Stimulated activated CD4-positive, alpha-beta T cell treated with anti-CD3 and anti-CD28 coated beads, Interleukin-12 subunit alpha, Interleukin-12 subunit beta, amount 100 ng/mL, for 4 hours (primary cell): Measurements from ENCODE around the gene KIF1C.
A peak's percentile ranks its signal among the peaks of the same experiment; 100 is the strongest.

Source experiments
- DNase-seq: peaks from one replicate; pipeline ENCODE4 v3.0.0-alpha.2; 2020

KIF1C gene

DNA sequence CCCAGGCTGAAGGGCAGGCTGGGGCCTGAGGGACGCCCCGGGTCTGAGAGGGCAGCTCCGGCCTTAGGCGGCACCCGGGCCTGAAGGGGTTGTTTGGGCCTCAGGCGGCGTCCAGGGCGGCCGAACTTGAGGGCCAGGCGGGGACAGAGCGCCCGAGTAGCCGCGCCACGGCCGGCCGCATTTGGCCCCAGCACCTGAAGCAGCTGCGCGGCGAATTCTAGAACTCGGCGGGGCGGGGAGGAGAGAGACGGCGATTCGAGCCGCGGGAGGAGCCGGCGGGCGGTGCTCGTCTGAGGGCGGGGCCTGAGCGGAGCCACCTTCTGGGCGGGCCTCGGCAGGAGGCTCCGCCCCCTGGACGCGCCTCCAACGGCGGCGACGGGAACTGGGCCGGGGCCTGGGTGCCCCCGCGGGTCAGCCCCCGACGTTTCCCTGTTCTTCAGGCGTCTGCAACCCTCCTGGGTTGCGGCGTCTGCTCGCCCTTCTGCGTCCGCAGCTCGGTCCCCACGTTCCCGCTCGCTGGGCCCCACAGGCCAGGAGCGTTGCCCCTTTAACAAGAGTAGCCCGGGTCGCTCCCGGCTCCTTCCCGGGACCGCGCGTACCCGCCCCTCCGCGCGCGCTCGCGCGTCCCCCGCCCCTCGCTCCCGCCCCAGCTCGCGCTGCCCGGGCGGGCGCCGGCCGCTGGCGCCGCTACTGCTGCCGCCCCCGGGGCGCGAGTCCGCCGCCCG, at the start of gene KIF1C, which contains the start of gene INCA1:
Gene KIF1C, plus strand, starts transcription at position 649 of the 725 bp plus-strand sequence. CDS start 2,297 bp downstream, outside the sequence.
Gene INCA1, minus strand, starts transcription at position 221 of the 725 bp plus-strand sequence. CDS start 3,085 bp downstream, outside the sequence.
- peak; percentile 90 for DNase-seq

DNA sequence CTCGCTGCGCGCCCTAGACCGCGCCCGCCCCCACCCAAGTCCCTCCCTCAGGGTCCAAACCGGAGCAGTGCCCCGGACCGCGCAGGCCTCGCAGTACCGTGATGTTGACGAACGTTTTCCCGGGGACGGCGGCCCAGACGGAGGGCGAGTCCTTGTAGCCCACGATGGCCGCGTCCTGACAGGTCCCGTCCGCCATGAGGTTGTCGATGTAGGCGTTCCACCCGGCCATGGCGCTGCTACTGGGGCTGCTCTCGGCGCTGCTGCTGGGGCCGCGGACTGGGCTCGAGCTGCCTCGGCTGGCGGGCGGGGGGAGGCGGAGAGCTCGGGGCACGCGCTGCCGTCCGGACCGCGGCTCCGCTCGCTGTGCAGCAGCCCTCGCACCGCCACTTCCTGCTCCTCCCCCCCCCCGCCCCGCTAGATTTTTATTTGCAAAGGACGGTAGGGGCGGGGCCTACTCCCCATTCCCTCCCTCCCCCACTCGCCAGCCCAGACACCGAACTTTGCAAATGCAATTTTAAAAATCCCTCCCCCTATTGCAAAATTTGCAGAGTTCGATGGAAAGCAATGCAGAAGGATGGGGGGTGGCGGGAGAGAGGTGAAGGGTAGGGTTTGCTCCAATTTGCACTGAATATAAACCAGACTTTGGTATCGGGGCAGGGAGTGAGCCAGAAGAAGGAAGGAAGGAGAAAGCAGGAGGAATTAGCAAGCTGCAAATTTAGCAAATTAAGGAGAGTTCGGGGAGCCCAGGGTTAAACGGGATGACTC, 49.4 kb upstream of the KIF1C start, which contains the start of gene PFN1:
Gene PFN1, minus strand, starts transcription at position 365 of the 765 bp plus-strand sequence. Its CDS starts 136 bp downstream, at position 229.
- peak; percentile 87 for DNase-seq

DNA sequence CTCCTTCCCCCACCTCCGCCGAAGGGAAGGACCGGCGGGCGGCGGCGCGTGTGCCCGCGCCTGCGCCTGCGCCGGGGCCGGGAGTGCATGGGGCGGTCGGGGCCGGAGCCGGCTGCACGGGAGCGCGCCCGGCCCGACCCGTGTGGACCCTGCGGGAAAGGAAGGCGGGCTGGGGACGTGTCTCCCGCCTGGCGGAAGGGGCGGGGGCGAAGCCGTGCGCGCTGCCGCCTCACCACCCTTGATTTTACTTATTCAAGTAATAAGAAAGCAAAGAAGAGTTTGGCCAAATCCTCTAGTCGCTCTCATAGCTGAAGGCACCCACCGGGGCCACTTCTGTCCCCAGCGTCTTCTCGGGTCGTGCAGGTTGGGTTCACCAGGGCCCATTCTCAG, 48.8 kb upstream of the KIF1C start:
- peak; percentile 72 for DNase-seq

DNA sequence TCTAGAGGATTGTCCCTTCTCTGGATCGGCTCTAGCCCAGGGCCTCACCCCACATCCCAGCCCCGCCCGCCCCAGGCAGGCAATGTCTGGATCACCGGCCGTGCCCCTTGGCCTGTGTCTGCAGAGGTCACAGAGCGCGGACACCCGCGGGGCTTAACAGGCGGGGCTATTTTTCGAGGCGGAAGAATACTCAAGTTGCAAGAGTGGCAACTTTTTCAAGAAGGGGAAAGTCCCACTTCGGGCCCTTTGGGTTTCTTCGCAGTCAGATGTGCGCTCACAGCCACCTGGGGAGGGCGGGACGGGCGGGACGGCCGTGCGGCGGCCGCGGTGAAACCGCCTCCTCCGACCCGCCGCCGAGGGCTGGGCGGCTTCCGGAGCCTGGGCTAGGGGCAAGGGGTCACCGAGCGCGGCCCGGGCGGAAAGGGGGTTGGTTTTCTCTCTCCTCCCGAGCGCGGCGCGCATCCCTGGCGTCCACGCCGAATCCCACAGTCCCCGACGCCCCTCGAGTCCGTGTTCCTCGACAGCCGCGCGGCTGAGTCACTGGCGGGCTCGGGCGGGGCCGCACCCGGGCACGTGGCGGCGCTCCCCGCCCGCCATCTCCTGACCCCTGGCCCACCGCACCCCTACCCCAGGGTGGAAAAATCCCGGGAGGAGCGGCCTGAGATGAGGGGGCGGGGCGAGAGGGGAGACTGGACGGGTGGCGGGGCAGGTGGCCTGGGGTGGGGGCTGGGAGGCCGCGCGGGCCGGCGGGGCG, 48.3 kb upstream of the KIF1C start:
- peak; percentile 71 for DNase-seq

DNA sequence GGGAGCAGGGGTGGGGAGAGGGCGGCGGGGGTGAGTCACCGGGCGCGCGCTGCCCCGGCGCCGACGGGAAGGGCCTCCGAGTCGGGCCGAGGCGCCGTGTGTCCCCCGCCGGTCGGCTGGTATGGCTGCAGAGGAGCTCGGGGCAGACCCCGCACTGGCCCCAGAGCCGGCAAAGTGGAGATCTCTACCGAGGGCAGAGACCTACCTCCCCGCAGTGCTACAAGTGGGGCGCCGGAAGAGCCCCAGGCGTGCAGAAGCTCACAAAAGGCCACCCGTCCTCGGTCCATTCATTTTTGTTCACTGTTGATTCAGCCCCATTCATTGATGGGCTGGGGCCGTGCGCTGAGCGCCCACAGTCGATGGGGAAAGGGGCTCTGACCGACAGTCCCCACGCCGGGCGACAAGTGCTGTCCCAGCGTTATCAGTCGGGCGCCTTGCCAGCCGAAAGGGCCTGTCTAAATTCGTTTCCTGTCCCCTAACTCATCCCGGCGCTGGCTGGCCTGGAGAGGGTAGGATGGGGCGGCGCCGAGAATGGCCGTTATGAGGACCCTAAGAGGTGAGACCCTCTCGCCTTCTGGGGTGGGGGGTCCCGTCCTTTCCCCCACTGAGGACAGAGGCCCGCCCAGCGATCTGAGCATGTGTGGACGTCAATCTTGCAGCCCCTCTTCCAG, 47.5 kb upstream of the KIF1C start:
- no peak for DNase-seq

DNA sequence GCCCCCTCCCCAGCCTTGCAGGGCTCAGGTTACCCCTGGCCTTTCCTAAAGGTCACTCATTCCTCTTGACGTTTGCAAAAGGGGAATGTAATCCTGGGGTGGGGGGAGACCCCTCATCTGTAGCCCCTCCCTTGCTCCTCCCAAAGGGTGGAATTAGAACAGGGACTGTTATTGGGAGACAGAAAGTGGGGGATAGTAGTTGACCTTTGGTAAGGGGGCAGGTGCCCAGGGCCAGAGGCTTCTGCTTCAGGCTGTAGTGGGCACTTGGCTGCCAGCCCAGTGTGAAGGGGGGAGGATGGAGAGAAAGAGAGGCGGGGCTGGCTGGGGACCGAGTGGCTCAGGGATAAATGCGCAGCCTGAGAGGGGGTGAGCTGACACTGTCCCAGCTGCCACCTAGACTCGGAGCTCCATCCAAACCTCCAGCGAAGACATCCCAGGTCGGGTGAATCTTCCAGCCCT, 47.0 kb upstream of the KIF1C start, which contains the start of gene ENO3:
Gene ENO3, plus strand, starts transcription at position 374 of the 459 bp plus-strand sequence. CDS start 711 bp downstream, outside the sequence.
- DNase-seq = no peak

DNA sequence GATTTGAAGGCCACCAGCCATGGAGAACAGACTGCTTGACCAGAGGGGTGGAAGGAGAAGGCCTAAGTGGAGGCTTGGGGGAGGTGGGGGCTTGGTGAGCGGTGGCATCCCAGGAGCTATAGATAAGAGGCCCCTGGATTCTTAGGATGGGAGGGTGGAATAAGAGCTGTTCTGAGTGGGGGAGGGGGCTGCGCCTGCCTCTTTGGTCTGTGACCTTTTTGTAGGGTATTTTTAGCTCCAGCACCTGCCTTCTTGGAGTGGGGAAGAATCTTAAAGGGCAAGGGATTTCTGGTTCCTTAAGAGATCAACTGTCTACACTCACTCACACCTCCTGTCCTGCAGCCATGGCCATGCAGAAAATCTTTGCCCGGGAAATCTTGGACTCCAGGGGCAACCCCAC, 46.3 kb upstream of the KIF1C start:
- DNase-seq = no peak

DNA sequence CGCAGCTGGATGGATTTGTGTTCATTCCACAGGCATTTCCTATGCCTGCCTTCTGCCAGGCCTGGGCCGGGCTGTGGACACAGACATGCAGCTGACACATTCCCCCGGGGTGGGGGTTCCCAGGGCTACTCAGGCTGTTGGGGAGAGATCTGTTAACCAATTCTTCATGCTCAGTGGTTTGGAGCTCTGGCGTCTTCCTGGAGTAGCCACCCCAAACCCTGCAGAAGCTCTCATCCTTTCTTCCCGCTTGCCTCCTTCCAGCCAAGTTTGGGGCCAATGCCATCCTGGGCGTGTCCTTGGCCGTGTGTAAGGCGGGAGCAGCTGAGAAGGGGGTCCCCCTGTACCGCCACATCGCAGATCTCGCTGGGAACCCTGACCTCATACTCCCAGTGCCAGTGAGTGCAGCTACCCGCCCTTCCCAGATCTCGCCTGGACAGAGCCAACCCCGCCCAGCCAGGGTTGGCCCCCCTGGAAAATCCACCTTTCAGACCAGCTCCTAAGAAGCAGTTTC, 44.2 kb upstream of the KIF1C start:
- no peak for DNase-seq

DNA sequence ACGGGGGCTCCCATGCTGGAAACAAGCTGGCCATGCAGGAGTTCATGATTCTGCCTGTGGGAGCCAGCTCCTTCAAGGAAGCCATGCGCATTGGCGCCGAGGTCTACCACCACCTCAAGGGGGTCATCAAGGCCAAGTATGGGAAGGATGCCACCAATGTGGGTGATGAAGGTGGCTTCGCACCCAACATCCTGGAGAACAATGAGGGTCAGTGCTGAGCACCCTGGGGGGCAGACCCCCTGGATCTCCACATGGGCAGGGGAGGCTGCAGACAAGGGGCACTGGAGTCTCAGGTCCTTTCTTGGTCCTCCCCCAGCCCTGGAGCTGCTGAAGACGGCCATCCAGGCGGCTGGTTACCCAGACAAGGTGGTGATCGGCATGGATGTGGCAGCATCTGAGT, 42.7 kb upstream of the KIF1C start:
- no peak for DNase-seq

DNA sequence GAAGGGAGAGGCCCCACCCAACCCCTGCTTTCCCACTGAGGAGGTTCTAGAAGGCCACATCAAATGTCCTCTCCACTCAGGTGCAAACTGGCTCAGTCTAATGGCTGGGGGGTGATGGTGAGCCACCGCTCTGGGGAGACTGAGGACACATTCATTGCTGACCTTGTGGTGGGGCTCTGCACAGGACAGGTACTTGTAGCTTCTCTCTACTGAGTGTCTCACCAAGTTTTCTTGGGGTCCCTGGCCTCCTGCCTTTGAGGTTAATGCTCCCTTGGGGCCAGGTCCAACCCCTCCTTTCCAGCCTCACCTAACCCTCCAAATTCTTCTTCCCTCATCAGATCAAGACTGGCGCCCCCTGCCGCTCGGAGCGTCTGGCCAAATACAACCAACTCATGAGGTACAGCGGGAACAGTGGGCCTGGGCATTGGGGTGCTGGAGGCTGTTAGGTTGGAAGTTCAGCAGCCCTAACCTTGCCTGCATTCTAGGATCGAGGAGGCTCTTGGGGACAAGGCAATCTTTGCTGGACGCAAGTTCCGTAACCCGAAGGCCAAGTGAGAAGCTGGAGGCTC, 41.2 kb upstream of the KIF1C start:
- DNase-seq = peak; percentile 52

DNA sequence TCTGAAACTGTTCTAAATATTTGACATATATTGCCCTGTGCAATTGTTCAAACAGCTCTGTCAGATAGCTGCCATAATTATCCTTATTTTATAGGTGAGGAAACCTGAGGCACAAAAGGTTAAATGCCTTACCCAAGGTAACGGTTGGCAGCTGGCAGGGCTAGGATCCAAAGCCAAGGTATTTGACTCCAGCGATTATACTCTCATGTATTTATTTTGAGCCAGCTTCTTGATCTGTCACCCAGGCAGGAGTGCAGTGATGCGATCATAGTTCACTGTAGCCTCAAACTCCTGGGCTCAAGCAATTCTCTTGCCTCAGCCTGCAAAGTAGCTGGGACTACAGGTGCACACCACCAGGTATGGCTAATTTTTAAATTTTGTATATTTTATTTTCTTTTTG, 39.6 kb upstream of the KIF1C start:
- no peak for DNase-seq

DNA sequence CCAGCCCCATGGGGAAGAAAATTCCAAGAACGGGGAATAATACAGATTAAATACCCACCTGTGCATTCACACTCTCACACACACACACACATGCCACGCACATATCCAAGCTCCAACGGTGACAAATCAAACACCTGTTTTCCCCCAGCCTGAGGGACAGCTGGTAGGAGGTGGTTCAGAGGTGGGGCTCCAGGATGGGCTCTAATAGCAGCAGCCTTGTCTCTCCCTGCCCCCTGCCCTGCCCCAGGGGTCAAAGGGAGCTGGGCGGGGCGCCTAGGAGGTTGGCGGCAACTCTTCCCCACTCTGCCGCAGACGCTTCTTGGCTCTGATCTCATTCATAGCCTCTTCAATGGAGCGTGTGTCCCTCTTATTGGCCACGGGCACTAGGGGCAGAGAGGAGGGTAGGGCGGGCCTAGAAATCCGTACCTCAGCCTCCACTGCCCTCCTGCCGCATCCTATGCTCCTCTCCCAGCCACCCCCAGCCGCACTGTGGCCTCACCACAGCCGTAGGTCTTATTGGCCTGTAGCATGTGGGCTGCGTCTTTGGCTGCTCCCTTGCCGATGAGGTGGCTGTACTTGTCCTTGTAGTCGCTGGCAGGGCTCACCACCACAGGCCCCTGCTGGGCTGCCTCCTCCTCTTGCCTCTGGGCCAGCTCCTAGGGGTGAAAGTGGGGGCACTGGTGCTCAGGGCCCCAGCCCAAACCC, 38.3 kb upstream of the KIF1C start:
- DNase-seq = no peak

DNA sequence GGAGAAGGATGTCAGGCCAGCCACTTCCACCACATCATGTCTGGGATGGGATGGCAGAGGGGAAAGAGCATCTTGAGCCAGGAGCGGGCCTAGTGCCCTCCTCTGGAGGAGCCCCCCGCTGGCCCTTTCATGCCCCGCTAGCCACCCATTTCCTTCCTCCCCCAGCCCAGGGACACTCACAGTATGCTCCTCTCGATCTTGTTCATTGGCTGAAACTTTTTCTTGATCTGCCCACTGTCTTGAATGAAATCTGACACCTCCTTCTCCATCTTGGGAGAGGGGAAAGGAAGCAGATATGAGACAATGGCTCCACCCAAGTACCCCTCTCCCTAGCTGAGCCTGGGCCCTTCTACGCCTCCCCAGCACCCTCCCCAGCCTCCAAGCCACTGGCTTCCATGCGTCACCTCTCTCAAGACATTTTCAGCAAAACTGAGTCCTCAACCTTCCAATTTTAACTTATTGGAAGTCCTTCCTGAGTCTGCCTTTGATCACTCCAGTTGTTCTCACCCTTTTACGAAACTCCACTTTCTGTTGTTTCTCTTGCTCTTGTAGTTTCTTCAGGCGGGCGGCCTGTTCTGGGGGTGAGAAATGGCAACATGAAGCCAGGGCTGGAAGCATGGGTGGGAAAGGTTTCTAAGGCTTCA, 37.3 kb upstream of the KIF1C start:
- DNase-seq = no peak

DNA sequence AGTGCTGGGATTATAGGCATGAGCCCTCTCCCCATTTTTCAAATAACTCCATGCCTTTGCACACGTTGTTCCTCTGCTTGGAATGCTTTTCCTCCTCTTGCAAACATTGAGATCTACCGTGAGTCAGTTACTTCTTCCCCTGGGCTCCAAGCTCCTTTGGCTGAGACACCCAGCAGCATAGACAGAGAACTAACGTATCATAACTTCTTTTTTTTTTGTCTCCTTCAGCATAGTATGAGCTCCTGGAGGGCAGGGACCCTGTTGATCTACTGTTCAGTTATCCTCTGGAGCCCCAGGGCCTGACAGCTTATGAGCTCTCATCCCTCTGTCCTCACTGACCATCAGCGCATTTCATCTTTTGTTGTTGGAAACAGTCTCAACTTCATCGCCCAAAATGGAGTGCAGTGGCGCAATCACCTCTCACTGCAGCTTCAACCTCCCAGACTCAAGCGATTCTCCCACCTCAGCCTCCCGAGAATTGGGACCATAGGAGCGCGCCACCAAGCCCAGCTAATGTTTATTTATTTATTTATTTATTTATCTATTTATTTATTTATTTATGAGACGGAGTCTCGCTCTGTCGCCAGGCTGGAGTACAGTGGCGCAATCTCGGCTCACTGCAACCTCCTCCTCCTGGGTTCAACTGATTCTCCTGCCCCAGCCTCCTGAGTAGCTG, 32.3 kb upstream of the KIF1C start:
- DNase-seq = no peak

DNA sequence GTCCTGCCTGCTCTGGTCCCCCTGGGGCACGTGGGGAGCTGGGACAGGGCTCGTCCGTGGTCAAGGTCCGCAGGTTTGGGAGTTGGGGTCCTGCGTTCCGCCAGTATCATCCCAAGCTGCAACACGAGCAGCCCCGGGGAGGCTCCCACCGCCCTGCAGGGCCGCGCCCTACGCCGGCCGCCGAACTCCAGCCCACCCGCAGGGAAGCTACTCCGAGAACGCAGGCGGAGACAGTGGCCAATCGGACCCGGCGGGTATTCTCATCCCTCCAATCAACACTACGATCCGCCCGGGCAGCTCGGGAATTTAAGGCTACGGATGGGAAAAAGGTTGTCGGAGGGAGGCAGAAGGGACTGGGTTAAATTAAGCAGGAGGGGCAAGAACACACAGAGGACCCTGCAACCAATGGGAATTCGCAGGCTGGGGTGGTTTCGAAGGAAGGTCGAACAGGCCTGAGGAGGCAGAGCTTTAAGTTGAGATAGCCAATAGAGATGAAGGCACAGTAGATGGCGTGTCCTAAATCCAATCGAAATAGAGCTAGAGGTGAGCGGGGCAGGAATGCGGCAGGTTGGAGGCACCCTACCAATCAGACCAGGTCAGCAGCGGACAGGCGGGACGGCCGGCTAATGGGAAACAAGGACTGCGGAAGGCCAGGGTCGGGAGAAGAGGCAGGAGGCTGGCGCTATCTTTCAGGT, 30.8 kb upstream of the KIF1C start:
- peak; percentile 87 for DNase-seq

DNA sequence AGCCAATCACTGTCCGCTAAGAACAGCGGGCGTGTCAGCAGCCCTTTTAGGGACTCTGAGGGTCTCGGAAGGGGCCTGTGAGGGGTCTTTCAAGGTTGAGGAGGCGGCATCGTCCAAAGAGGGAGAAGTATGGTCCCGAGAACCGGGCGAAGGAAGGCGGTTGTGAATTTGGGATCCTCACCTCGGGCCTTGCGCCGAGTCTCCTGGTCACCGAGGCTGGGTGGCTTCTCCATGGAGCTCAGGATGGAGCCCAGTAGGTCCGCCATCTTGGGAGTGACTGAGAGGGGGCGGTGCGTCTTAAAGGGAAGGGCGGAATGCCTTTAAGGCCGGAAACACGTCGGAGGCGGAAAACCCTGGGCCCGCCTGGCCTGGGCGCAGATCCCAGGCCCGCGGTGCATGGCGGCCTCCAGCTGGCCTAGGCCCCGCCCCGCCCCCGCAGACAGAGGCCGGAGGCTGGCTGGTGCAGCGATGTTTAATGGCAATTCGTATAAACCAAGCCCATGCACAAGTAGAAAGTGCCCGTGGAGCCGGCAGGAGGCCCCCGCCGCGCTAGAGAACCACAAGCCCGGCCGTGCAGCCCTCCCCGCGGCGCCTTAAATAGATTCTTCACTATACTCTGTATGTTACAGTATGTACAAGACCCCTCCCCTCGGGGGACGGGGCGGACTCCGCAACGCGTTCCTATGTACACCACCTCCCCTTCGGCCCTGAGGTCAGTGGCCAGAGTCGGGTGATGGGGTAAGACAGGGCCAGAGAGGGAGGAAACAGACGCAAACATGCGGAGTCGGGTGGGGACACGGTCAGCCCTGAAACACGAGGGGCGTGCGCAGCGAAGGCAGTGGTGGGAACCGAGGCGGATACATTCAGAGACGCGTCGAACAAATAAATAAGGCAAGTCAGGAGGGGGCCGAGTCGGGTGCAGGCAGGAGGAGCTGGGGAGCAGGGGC, 29.9 kb upstream of the KIF1C start, which contains the start of gene SPAG7:
Gene SPAG7, minus strand, starts transcription at position 279 of the 947 bp plus-strand sequence. Its CDS starts 13 bp downstream, at position 266.
- DNase-seq = peak; percentile 89

DNA sequence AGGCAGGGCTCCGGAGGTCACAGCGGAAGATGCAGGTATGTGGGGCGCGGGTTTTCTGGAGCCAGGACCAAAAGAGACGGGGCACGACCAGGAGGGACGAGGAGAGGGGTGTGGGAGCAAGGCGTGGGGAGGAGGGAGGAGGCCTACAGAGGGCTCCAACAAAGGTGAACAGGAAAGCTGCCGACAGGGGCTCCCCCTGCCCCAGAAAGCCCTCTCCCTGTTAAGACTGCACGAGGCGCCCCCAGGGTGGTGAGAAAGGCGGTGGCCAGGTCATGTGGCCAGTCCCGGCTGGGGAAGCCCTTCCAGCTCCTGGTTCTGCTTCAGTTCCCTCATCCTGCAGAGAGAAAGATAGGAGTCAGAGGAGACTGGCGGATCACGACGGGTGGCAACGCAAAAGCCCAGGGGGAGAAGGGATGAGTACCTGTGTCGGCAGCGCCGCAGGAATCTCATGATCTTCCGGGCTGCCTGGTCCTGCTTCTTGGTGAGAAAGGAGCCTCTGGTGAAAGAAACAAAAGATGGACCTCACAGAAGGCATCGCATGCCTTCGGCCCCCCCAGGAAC, 29.2 kb upstream of the KIF1C start:
- peak; percentile 43 for DNase-seq
